HG03159 (cell line): Measurements from ENCODE around the gene TPRA1.
"Not testable (repeated sequence)": the region's sequence is repeated elsewhere in the genome, so short reads cannot be mapped to it uniquely, and the experiment has no call there.

ENCODE experiments used
- ATAC-seq: cut with Tn5 transposase; IDR thresholded peaks from one replicate; pipeline ENCODE4 v1.9.1; 2021; ENCODE audit warnings: mild to moderate bottlenecking, moderate library complexity; ENCODE audit not compliant: unreplicated experiment

TPRA1 gene

GRCh38 chr3:127539366-127540060 is 51.0 kb downstream of the TPRA1 start:
- no peak for ATAC-seq

GRCh38 chr3:127538569-127538968 is 52.0 kb downstream of the TPRA1 start:
- ATAC-seq: no peak

- no peak for ATAC-seq
These were observed 53.4 kb downstream of the TPRA1 start for GRCh38 chr3:127536830-127537812.

- ATAC-seq: no peak
These were observed 54.4 kb downstream of the TPRA1 start for GRCh38 chr3:127535901-127536829.

GRCh38 chr3:127535106-127535785 is 55.3 kb downstream of the TPRA1 start:
- no peak for ATAC-seq

GRCh38 chr3:127534564-127534963 is 56.0 kb downstream of the TPRA1 start:
- no peak for ATAC-seq

GRCh38 chr3:127534161-127534451 is 56.4 kb downstream of the TPRA1 start:
- ATAC-seq: no peak

- ATAC-seq: no peak
These were observed 57.9 kb downstream of the TPRA1 start for GRCh38 chr3:127532561-127533203.

- ATAC-seq: no peak
These were observed 58.7 kb downstream of the TPRA1 start for GRCh38 chr3:127531821-127532220.

GRCh38 chr3:127530863-127531262 is 59.7 kb downstream of the TPRA1 start:
- ATAC-seq: not testable (repeated sequence)

GRCh38 chr3:127529346-127530188 is 61.0 kb downstream of the TPRA1 start:
- no peak for ATAC-seq

GRCh38 chr3:127525373-127525772 is 65.2 kb downstream of the TPRA1 start:
- no peak for ATAC-seq

- ATAC-seq: no peak
These were observed 66.1 kb downstream of the TPRA1 start for GRCh38 chr3:127524296-127524896.
